SKM-1 treated with dmso at 0.1 percent for 144 hours (cell line): Measurements from ENCODE around the gene CSDE1.

Source experiments
- DNase-seq: peaks from one replicate; lab custom pipeline; 2025; ENCODE audit not compliant: unreplicated experiment; lab: John Stamatoyannopoulos, UW

CSDE1 gene

DNA sequence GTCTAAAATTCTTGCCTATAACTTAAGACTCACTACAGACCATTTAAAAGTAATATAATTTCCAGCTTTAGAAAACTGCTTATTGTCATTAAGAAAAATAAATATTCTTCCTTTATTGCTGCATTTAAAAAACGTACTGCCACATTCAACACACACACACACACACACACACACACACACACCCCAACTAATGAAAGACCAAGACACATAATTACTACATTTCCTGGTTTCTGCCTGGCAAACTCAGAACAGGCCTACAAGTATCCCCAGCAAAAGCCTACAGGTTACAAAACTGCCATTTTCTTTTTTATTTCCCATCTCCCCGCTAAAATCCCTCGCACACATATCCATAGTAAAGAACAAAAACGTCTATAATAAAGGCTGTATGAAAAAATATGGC is 89.4 kb downstream of the CSDE1 start:
- no peak for DNase-seq

DNA sequence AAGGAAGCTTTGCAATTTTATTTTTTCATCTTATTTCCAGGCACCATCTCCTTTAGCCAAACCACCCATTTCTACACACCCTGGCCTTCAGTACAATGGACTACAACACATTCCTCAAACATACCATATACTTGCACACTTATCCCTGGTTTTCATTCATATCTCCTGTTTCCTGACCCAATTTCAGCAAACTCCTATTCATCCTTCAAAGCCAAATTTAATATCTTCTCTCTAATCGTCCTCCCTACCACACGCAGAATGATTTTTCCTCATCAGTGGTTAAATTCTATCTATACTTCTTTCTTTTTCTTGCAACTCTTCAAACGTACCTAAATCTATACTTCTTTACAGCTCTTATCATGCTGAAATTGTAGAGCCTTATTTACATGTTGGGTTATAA is 90.8 kb downstream of the CSDE1 start:
- no peak for DNase-seq
